Nephron progenitor cell (in vitro differentiated cells): Measurements from ENCODE around the gene GIMAP7.

ENCODE experiments used
- DNase-seq: peaks from one replicate; pipeline ENCODE4 v3.0.0; 2021
- H3K27ac Mint-ChIP-seq: 2 replicates; pipeline ENCODE4 v1.8.0; 2021; ENCODE audit warnings: mild to moderate bottlenecking, moderate library complexity, mixed read lengths
- H3K27me3 Mint-ChIP-seq: 2 replicates; pipeline ENCODE4 v1.8.0; 2021; ENCODE audit warnings: mild to moderate bottlenecking, low read depth, mixed read lengths; ENCODE audit not compliant: poor library complexity
- H3K36me3 Mint-ChIP-seq: 2 replicates; pipeline ENCODE4 v1.8.0; 2021; ENCODE audit warnings: low read depth, mixed read lengths
- H3K4me1 Mint-ChIP-seq: 2 replicates; pipeline ENCODE4 v1.8.0; 2021; ENCODE audit warnings: mixed read lengths
- H3K4me3 Mint-ChIP-seq: 2 replicates; pipeline ENCODE4 v1.8.0; 2021; ENCODE audit warnings: mild to moderate bottlenecking, moderate library complexity, mixed read lengths
- H3K9me3 Mint-ChIP-seq: 2 replicates; pipeline ENCODE4 v1.8.0; 2021; ENCODE audit warnings: mild to moderate bottlenecking, moderate library complexity, mixed read lengths
- CTCF ChIP-seq: fragments of 200-600 bp; sonication (generic); IDR thresholded peaks from 2 replicates; pipeline ENCODE4 v1.5.0; 2021; ENCODE audit warnings: antibody characterized with exemption

The GIMAP7 gene

GRCh38 chr7:150567169-150567568 is 52.5 kb downstream of the GIMAP7 start, which contains the start of gene GIMAP4:
Gene GIMAP4, plus strand, starts transcription at chr7:150567390. Its CDS starts 2,512 bp downstream, at chr7:150569902.
- no peaks in the 10 kb centered on the region for H3K9me3 Mint-ChIP-seq
- H3K36me3 Mint-ChIP-seq: no peaks in the 10 kb centered on the region
- H3K27ac Mint-ChIP-seq: no peak within 1 kb of the TSS
- peaks cover 29% of the 10 kb centered on the region for H3K4me1 Mint-ChIP-seq
- no peak within 1 kb of the TSS for H3K4me3 Mint-ChIP-seq
- TF ChIP-seq CTCF: no peak
- H3K27me3 Mint-ChIP-seq: no peaks in the 10 kb centered on the region
- DNase-seq: no peak

GRCh38 chr7:150567871-150568301 is 53.2 kb downstream of the GIMAP7 start:
- H3K27me3 Mint-ChIP-seq: no peaks in the 10 kb centered on the region
- DNase-seq: no peak
- H3K36me3 Mint-ChIP-seq: no peaks in the 10 kb centered on the region
- no peak overlapping the region for H3K27ac Mint-ChIP-seq
- TF ChIP-seq CTCF: no peak
- no peaks in the 10 kb centered on the region for H3K9me3 Mint-ChIP-seq
- H3K4me3 Mint-ChIP-seq: no peak overlapping the region
- peaks cover 29% of the 10 kb centered on the region for H3K4me1 Mint-ChIP-seq

GRCh38 chr7:150568714-150569113 is 54.0 kb downstream of the GIMAP7 start:
- H3K27ac Mint-ChIP-seq: no peak overlapping the region
- no peak for DNase-seq
- H3K9me3 Mint-ChIP-seq: no peaks in the 10 kb centered on the region
- H3K4me1 Mint-ChIP-seq: peaks cover 25% of the 10 kb centered on the region
- H3K27me3 Mint-ChIP-seq: no peaks in the 10 kb centered on the region
- no peak for TF ChIP-seq CTCF
- H3K36me3 Mint-ChIP-seq: no peaks in the 10 kb centered on the region
- H3K4me3 Mint-ChIP-seq: no peak overlapping the region

GRCh38 chr7:150569245-150569955 is 54.7 kb downstream of the GIMAP7 start:
- Mint-ChIP-seq H3K9me3 (peaks cover 4% of the 10 kb centered on the region), H3K36me3 (no peaks in the 10 kb centered on the region), H3K27me3 (no peaks in the 10 kb centered on the region), H3K27ac (no peak overlapping the region), H3K4me1 (peaks cover 22% of the 10 kb centered on the region), H3K4me3 (no peak overlapping the region)
- TF ChIP-seq CTCF: no peak
- no peak for DNase-seq
